Endometrium (tissue), 2 donors: ENCODE results near the gene MAML3.

ENCODE experiments used
- FAIRE-seq: peaks from 2 replicates; lab custom pipeline; 2012; peaks lifted over from hg19 to GRCh38; lab: Jason Lieb, UNC
- donor health status: control.
- donor health status: control.

MAML3 gene

DNA sequence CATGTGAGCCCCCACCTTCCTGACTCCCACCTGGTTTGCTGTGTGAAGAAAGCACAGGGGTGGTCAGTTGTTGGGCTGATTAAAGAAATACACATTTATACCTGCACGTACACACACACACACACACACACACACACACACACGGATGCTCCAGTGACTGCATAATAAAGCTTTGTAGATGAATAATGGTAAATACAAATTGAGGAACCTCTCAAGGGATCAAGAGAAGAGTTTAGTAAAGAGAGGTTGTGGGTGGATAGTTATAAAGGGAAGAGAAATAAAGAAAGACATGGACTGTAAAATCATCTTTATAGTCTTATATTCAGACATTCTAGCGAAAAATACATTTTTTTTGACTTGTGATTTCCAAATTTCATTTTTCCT is 344.2 kb downstream of the MAML3 start:
- no peak for FAIRE-seq

DNA sequence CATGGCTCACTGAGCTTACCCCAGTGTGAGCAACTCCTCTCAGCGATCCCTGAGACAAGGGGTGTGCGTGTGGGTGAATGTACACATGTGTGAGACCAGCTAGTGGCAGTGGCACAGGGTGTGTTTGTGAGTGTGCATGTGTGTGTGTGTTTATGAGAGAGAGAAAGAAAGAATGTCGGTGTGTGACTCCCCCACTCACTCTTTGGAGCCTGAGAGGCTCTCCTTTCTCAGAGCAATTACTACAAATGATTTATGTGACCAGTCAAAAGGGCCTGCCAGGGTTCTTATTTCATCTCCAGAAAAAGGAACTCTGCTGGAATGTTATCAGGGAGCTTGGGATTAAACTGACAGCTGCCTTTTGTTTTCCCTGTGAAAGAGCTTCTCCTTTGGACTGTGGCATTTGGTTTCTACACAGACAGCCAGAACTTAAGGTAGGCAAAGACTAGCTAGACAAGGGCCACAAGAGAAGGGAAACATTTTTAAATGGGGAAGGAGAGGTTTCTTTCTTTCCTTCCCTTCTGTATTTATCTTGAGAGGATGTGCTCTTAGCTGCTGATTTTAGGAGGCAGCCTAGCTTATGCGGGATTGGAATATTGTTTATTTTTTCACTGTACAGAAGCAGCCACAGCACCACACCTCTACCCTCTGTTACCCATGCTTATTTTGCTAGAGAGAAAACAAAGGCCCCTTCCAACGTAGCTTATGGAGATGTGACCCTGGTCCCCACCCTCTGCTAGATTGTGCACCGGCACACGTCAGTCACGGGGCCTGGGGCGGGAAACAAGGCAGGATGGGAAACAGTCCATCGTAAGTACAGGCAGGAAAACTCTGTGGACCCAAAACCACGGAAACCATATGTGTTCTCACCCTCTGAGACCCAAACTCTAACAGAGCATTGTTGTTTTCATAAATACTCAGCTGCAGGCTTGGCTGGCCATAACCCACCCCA is 344.9 kb downstream of the MAML3 start:
- FAIRE-seq = no peak

GRCh38 chr4:139808381-139808807 is 345.6 kb downstream of the MAML3 start:
- FAIRE-seq = no peak

GRCh38 chr4:139807483-139807882 is 346.5 kb downstream of the MAML3 start:
- no peak for FAIRE-seq

DNA sequence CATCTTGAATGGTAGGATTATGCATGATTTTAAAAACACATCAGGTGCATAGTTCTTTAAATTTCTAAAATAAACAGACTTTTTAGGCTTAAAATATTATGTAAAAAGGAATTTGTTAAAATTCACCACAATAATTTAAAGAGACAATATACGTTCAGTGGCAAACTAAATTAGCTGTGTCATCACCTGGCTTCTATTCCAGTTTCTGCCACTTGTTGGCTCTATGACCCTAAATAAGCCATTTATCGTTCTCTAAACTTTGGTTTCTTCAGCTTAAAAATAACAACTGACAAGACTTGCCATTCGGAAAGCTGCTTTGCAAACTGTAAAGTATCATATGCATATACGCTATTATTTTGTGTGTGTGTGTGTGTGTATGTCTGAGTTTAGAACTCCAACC is 347.1 kb downstream of the MAML3 start:
- FAIRE-seq = no peak

DNA sequence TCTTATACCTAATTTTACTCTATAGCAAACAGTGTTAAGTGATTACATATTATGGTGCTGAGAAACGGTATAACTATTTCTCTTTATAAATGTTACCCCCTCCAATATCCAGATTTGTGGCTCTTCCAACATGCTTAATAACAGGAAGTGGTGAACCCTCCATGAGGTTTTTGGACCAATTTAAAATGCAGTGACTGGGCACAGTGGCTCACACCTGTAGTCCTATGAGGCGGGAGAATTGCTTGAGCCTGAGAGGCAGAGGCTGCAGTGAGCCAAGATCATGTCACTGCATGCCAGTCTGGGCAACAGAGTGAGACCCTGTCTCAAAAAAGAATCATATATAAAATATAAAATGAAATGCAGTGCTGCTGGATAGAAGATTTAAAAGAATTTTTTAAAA is 351.1 kb downstream of the MAML3 start:
- no peak for FAIRE-seq

- no peak for FAIRE-seq
Observed at GRCh38 chr4:139802488-139802887, 351.5 kb downstream of the MAML3 start.

GRCh38 chr4:139801895-139802294 is 352.1 kb downstream of the MAML3 start:
- no peak for FAIRE-seq

- FAIRE-seq = no peak
Observed at GRCh38 chr4:139800082-139800481, 353.9 kb downstream of the MAML3 start.

- no peak for FAIRE-seq
Observed at GRCh38 chr4:139799615-139800014, 354.4 kb downstream of the MAML3 start.

- no peak for FAIRE-seq
Observed at GRCh38 chr4:139798456-139798855, 355.5 kb downstream of the MAML3 start.

DNA sequence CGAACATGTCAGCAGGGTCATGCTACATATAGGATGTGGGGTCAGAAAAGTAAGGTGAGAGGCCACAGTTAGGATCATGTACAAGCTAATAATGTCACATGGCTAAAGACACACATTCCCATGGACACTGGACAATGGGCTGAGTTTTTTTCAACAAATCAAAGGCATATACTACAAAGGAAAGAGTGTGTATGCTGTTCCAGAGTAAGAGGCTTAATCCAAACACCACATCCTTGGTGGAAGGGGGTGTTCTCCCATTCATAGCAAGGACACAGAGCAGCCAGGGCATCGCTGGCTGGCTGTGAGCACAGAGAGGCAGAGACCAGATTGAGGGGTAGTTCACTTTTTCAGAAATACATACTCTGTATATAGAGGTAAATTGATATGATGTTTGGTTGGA is 356.7 kb downstream of the MAML3 start:
- FAIRE-seq = no peak

- no peak for FAIRE-seq
Observed at GRCh38 chr4:139795527-139796314, 358.3 kb downstream of the MAML3 start.

DNA sequence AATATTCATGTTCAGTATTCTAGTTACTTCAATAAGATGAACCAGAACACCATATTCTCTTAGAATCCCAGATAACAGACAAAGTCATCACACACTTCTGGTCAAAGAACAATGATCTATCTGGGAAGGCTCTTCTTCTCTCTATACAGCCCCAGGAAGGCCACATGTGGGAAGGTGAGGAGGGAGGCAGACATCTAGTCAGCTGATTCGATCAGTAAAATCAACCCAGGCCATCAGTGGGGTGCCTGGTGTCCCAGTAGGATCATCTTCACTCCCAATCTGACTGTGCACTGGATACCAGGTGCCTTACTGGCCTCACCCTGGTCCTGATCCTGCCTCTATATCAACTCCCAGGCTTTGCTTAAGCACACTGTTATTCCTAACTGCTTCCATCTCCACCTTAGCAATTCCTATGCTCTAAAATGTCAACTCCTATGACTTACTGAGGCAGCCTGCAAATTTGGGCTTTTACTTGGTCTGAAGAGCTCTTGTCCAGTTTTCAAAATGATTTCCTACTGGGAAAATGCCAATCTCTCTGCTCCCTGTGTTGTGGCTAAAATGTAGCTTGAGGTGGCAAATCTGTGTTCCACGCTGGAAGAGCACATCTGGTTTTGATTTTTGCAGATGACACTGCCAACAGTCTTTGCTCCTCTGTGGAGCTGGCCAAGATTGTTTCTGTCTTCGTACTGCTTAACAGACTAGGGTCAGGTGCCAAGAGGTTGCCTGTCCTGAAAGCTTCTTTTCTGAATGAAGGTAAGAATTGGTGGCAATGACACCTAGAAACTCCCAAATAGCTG is 359.6 kb downstream of the MAML3 start:
- FAIRE-seq = no peak

- FAIRE-seq = no peak
Observed at GRCh38 chr4:139791681-139792080, 362.3 kb downstream of the MAML3 start.

DNA sequence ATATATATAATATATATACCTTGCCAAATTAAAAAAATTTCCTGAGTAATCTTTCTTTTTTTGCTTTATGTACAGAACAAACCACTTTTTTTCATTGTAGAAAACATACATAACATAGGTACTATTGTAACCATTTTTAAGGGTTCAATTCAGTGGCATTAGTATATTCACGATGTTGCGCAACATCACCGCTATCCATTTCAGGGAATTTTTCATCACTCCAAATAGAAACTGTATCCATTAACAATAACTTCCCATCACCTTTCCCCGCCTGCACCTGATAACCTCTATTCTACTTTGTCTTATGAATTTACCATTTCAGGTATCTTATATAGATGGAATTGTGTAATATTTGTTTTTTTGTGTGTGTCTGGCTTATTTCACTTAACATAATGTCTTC is 363.7 kb downstream of the MAML3 start:
- FAIRE-seq = no peak

DNA sequence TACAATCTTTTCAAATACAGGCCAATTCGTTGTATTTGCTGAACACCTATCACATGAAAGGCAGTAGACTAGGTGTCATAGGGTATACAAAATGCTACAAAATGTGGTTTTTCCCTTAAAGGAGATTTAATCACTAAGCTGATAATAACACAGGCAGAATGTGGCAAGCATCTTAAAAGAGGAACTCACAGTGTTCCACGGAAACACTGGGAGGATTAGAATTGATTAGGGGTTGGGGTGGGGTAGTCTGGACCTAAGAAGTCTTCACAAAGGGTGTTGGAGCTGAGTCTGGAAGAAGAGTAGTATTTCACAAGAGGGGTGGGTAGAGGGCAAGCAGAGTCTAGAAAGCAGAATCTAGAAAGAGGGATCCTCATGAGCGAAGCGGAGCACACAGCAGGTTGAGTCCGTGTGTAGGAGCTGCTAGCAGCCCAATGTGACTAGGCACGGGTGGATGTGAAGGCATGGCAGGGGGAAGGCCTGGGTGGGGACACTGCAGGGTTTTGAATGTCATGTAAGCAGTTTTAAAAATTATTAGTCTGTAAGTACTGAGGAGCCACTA is 364.8 kb downstream of the MAML3 start:
- no peak for FAIRE-seq

GRCh38 chr4:139786494-139787354 is 367.3 kb downstream of the MAML3 start:
- FAIRE-seq = no peak

DNA sequence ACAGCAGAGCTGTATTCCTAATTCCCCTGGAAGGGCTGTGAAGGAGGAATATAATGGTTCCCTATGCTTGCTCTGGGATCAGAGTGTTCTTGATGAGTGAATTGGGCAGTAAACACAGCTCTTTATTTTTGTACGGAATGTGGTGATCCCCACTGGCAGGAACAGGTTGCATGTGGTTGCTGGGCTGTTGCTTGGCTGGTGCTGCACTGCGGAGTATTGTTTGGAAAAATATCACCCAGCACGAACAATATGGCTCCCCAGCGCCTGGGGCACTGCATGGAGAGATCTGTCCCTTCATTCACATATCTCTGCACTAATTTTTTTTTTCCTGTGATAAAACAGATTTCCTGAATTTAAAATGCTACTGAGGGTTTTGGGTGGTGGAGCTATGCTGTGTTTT is 368.6 kb downstream of the MAML3 start:
- no peak for FAIRE-seq

DNA sequence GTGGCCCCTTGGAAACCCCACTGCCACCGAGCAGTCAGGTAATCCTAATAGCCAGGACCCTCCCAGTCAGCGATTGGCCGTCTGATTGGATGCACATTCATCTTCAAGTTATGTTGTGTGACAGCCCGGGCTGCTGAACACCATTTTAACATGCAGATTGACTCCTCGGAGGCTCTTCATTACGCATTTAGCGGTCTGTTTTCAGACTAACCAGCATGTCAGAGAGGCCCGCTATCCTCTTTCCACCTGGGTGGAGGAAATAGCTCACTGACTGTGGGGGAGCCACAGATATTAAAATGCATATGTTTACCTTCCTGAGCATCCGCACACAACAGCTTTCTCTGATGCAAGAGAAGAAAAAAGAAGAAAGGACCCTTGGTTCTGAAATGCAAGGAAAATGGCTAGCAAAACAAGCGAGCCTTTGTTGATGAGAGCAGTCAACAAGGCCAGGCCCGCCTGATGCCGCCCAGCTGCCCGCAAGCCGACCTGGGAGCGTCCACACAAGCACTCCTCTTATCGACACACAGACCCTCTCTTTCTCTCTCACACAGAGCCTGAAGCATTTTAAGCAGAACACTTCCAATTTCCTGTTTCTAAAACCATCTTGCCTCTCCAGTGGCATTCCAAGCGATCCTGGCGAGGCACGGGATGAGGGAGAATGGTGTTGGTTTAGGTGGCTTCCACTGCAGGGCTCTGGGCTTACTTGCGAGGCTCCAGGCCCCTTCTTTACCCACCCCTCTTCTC is 370.1 kb downstream of the MAML3 start:
- no peak for FAIRE-seq
